Spleen (tissue), 7 donors: ENCODE results near the gene RASSF7.

Experiments
- CTCF ChIP-seq, 11 experiments: fragments of 200-600 bp in 7 of 11; fragments of 450-650 bp in 4 of 11; sonication (generic) in 4 of 11; IDR thresholded peaks in 8 of 11; conservative IDR thresholded peaks in 3 of 11; 1 replicate in 7 of 11; 2 replicates in 4 of 11; pipeline versions ENCODE4 v1.4.0 to v1.8.0; 2016 to 2021; ENCODE audit warnings: antibody characterized with exemption in 11 of 11, inconsistent platforms in 4 of 11, mild to moderate bottlenecking in 1 of 11
- POLR2A ChIP-seq, 3 donors: fragments of 450-650 bp; IDR thresholded peaks; one replicate each; pipeline ENCODE4 v1.5.1; 2017; ENCODE audit warnings: antibody characterized with exemption in 3 of 3, mild to moderate bottlenecking in 1 of 3
- POLR2AphosphoS5 ChIP-seq, 3 donors: sonication (generic); formaldehyde crosslinking; IDR thresholded peaks; one replicate each; pipeline ENCODE4 v1.5.1; 2017; ENCODE audit warnings: antibody characterized with exemption in 3 of 3
- donor health status: DM: no; HTN: no; CAD: no; lungs with moderate emphysema.
- donor health status: DM: no; HTN: no; CAD: no.
- donor health status: DM: no; HTN: no; CAD: no.

GRCh38 chr11:548700-549603 is 11.8 kb upstream of the RASSF7 start:
- TF ChIP-seq POLR2AphosphoS5 (IDR thresholded peaks at IDR 0.05) (no peak), CTCF (IDR thresholded peaks at IDR 0.05 in 8 of 11, conservative IDR thresholded peaks at IDR 0.05 in 3 of 11) (no peak), POLR2A (IDR thresholded peaks at IDR 0.05) (no peak)
